OCI-LY7 (cell line): Measurements from ENCODE around the gene TGFBRAP1.

Experiments used
- CTCF ChIP-seq: fragments of 200-600 bp; sonication (generic); conservative IDR thresholded peaks from 2 replicates; pipeline ENCODE4 v1.5.1; 2014; ENCODE audit warnings: mild to moderate bottlenecking, antibody characterized with exemption, low read length, moderate library complexity, mixed read lengths
- EZH2phosphoT487 ChIP-seq: fragments of 200-600 bp; sonication (generic); IDR thresholded peaks from 2 replicates; pipeline ENCODE4 v1.6.1; 2018; ENCODE audit warnings: low read depth, borderline replicate concordance, mild to moderate bottlenecking, mixed run types, antibody characterized with exemption, low read length, moderate library complexity, mixed read lengths

- TF ChIP-seq CTCF (no peak), EZH2phosphoT487 (no peak)
These were observed 70.6 kb downstream of the TGFBRAP1 start for GRCh38 chr2:105258835-105259350.
